ENCODE data around the gene ENOX1. TPM values are rescaled to one million over a fixed set of nuclear protein-coding genes. Genes with fewer than 3 reads are reported as not detected.
A peak's percentile ranks its signal among the peaks of the same experiment; 100 is the strongest.

The ENOX1 gene
- polyA plus RNA-seq, 5 donors, result 5.4 to 8.7 (median 6.1) TPM

- DNase-seq, result no peak
Observed at GRCh38 chr13:43289470-43290255, 497.1 kb downstream of the ENOX1 start.

GRCh38 chr13:43286751-43287150, 500.0 kb downstream of the ENOX1 start:
- DNase-seq, result no peak

GRCh38 chr13:43285933-43286597, 500.7 kb downstream of the ENOX1 start:
- no peak for DNase-seq

GRCh38 chr13:43284162-43284561, 502.6 kb downstream of the ENOX1 start:
- DNase-seq, result no peak

GRCh38 chr13:43279696-43280095, 507.1 kb downstream of the ENOX1 start:
- no peak for DNase-seq

GRCh38 chr13:43278127-43278526, 508.6 kb downstream of the ENOX1 start:
- no peak for DNase-seq

GRCh38 chr13:43277142-43277541, 509.6 kb downstream of the ENOX1 start:
- no peak for DNase-seq

- DNase-seq, result no peak
Observed at GRCh38 chr13:43274881-43275280, 511.9 kb downstream of the ENOX1 start.

- DNase-seq, result no peak
Observed at GRCh38 chr13:43273362-43273761, 513.4 kb downstream of the ENOX1 start.

- no peak for DNase-seq
Observed at GRCh38 chr13:43272851-43273250, 513.9 kb downstream of the ENOX1 start.

- no peak for DNase-seq
Observed at GRCh38 chr13:43271152-43271551, 515.6 kb downstream of the ENOX1 start.

- DNase-seq, result no peak
Observed at GRCh38 chr13:43270130-43270830, 516.5 kb downstream of the ENOX1 start.

- peak; percentile 47 to 49 for DNase-seq
Observed at GRCh38 chr13:43269037-43269481, 517.7 kb downstream of the ENOX1 start.

GRCh38 chr13:43268632-43269031, 518.1 kb downstream of the ENOX1 start:
- no peak for DNase-seq

GRCh38 chr13:43267916-43268315, 518.9 kb downstream of the ENOX1 start:
- no peak for DNase-seq

- DNase-seq, result no peak
Observed at GRCh38 chr13:43266936-43267615, 519.7 kb downstream of the ENOX1 start.

- no peak for DNase-seq
Observed at GRCh38 chr13:43265028-43265427, 521.7 kb downstream of the ENOX1 start.

- no peak for DNase-seq
Observed at GRCh38 chr13:43264458-43264857, 522.3 kb downstream of the ENOX1 start.

GRCh38 chr13:43263047-43263446, 523.7 kb downstream of the ENOX1 start:
- no peak for DNase-seq

GRCh38 chr13:43260999-43261398, 525.8 kb downstream of the ENOX1 start:
- DNase-seq, result no peak

- DNase-seq, result no peak
Observed at GRCh38 chr13:43258771-43259170, 528.0 kb downstream of the ENOX1 start.

GRCh38 chr13:43257765-43258164, 529.0 kb downstream of the ENOX1 start:
- DNase-seq, result no peak

Measured in right lung (tissue), 5 donors.